K562 (cell line): ENCODE data around the gene GRB2.

ENCODE experiments used
- CAMTA2 ChIP-seq: fragments of 250-450 bp; sonication (Bioruptor Pico); conservative IDR thresholded peaks from 2 replicates; pipeline ENCODE4 v1.5.1; 2022
- CBX3 ChIP-seq, 2 experiments: IDR thresholded peaks; 1 replicate in 1 of 2; 2 replicates in 1 of 2; pipeline ENCODE4 v1.6.1; 2012; ENCODE audit warnings: inconsistent platforms in 2 of 2, low read length in 2 of 2, borderline replicate concordance in 1 of 2, control low read depth in 1 of 2
- FOSL1 ChIP-seq: fragments of 200-800 bp; sonication (Bioruptor generic); conservative IDR thresholded peaks from 2 replicates; pipeline ENCODE4 v1.6.1; 2016; ENCODE audit warnings: missing genetic modification characterization, missing compliant biosample characterization
- GTF2F1 ChIP-seq: IDR thresholded peaks from 2 replicates; pipeline ENCODE4 v1.6.1; 2011; ENCODE audit warnings: low read depth, low read length, improper control_type of control experiment
- MTF1 ChIP-seq: fragments of 250-450 bp; sonication (Bioruptor Pico); IDR thresholded peaks from 2 replicates; pipeline ENCODE4 v1.9.0; 2021; ENCODE audit warnings: moderate library complexity, mild to moderate bottlenecking, inconsistent platforms, borderline replicate concordance
- MYC ChIP-seq, 2 experiments: fragments of 250-450 bp in 1 of 2; sonication (Bioruptor Pico) in 1 of 2; IDR thresholded peaks; 2 replicates each; pipeline versions ENCODE4 v1.5.1 to v1.6.1; 2012 to 2021; ENCODE audit warnings: low read depth in 2 of 2, borderline replicate concordance in 1 of 2, improper control_type of control experiment in 1 of 2, low read length in 1 of 2, mild to moderate bottlenecking in 1 of 2, moderate library complexity in 1 of 2
- POLR2A ChIP-seq: fragments of 450-650 bp; conservative IDR thresholded peaks from 2 replicates; pipeline ENCODE4 v1.6.1; 2016
- POLR2AphosphoS5 ChIP-seq: IDR thresholded peaks from 2 replicates; pipeline ENCODE4 v1.6.1; 2011; ENCODE audit warnings: mild to moderate bottlenecking, low read depth, low read length, moderate library complexity; ENCODE audit not compliant: control insufficient read depth, insufficient read depth
- SP1 ChIP-seq: sonication (generic); formaldehyde crosslinking; IDR thresholded peaks from 2 replicates; pipeline ENCODE4 v1.8.1; 2022; ENCODE audit warnings: mild to moderate bottlenecking, missing genetic modification reagents
- ZFP36 ChIP-seq: fragments of 150-350 bp; IDR thresholded peaks from 2 replicates; pipeline ENCODE4 v1.6.1; 2018; ENCODE audit warnings: low read length, low read depth; ENCODE audit not compliant: partially characterized antibody
- TF ChIP-seq, protein P1 (sequence below), 3 experiments: IDR thresholded peaks in 2 of 3; conservative IDR thresholded peaks in 1 of 3; 2 replicates each; pipeline ENCODE4 v1.5.1; 2011 to 2012; ENCODE audit warnings: low read length in 3 of 3, mild to moderate bottlenecking in 3 of 3, control low read depth in 2 of 3, improper control_type of control experiment in 1 of 3, inconsistent platforms in 1 of 3, low read depth in 1 of 3, mixed read lengths in 1 of 3, moderate library complexity in 1 of 3; ENCODE audit not compliant: insufficient read depth in 2 of 3

DNA sequence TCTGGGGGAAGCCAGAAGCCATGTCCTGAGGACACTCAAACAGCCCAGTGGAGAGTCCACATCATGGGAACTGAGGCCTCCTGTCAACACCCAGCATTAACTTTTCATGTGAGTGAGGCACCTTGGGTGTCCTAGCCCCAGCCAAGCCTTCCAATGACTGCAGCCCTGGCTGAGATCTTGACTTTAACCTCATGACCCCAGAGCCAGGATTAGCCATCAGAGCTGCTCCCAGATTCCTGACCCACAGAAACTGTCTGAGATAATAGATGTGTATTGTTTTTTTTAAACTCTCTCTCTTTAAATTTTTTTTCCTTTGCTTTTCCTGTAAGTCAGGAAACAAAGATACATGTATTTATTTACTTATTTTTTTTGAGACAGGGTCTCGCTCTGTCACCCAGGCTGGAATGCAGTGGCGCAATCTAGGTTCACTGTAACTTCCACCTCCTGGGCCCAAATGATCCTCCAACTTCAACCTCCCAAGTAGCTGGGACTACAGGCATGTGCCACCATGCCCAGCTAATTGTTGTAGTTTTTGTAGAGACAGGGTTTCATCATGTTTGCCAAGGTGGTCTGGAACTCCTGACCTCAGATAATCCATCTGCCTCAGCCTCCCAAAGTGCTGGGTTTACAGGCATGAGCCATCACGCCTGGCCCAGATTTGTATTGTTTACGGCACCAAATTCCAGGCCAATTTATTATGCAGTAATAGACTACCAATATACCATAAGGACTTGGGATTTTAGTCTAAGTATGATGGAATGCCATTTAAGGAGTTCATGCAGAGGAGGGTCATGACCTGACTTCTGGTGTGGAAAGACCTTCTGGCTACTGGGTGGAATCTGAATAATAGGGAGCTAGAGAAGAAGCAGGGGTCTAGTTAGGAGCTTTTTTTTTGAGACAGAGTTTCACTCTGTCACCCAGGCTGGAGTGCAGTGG, 37.0 kb upstream of the GRB2 start:
- TF ChIP-seq MTF1 (CRISPR knock-in tag) (no peak), ZFP36 (no peak), CBX3 (IDR thresholded peaks at IDR 0.05; ENCODE audit: borderline replicate concordance in 1 of 2, low read length in 2 of 2) (no peak), GTF2F1 (no peak), POLR2AphosphoS5 (no peak), POLR2A (no peak), FOSL1 (tag) (no peak), CAMTA2 (CRISPR knock-in tag) (no peak), MYC (IDR thresholded peaks at IDR 0.05; ENCODE audit: low read depth, low read length) (no peak), MYC (CRISPR knock-in tag; IDR thresholded peaks at IDR 0.05; ENCODE audit: borderline replicate concordance, low read depth) (no peak), SP1 (CRISPR knock-in tag) (no peak)
- TF ChIP-seq, protein P1, sequence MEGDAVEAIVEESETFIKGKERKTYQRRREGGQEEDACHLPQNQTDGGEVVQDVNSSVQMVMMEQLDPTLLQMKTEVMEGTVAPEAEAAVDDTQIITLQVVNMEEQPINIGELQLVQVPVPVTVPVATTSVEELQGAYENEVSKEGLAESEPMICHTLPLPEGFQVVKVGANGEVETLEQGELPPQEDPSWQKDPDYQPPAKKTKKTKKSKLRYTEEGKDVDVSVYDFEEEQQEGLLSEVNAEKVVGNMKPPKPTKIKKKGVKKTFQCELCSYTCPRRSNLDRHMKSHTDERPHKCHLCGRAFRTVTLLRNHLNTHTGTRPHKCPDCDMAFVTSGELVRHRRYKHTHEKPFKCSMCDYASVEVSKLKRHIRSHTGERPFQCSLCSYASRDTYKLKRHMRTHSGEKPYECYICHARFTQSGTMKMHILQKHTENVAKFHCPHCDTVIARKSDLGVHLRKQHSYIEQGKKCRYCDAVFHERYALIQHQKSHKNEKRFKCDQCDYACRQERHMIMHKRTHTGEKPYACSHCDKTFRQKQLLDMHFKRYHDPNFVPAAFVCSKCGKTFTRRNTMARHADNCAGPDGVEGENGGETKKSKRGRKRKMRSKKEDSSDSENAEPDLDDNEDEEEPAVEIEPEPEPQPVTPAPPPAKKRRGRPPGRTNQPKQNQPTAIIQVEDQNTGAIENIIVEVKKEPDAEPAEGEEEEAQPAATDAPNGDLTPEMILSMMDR (IDR thresholded peaks at IDR 0.05 in 2 of 3, conservative IDR thresholded peaks at IDR 0.05 in 1 of 3; ENCODE audit: insufficient read depth in 2 of 3, low read depth in 1 of 3, low read length in 3 of 3): no peak
